ENCODE measurements around the gene BMPR2. TPM values are rescaled to one million over a fixed set of nuclear protein-coding genes. Genes with fewer than 3 reads are reported as not detected.

Gene BMPR2
- total RNA-seq, 1 experiment from 2014 or later, result 27.4 TPM

GRCh38 chr2:202444000-202444399 is 67.9 kb downstream of the BMPR2 start:
- no TSS peak for BruUV-seq (replicated peaks)
- intact Hi-C loops (cut with micrococcal nuclease), result no loop called here
- Mint-ChIP-seq H3K4me3 (ENCODE audit: unreplicated experiment) (no peak overlapping the region), H3K36me3 (ENCODE audit: insufficient read depth, unreplicated experiment) (no peaks in the 10 kb centered on the region), H3K27ac (ENCODE audit: low read depth, unreplicated experiment) (no peak overlapping the region), H3K27me3 (ENCODE audit: insufficient read depth, unreplicated experiment) (no peaks in the 10 kb centered on the region), H3K9me3 (ENCODE audit: unreplicated experiment) (peaks cover 7% of the 10 kb centered on the region), H3K4me1 (ENCODE audit: insufficient read depth, unreplicated experiment) (peaks cover 6% of the 10 kb centered on the region)
- POLR2A ChIA-PET, result no interaction called here
- TF ChIP-seq CTCF (IDR thresholded peaks at IDR 0.05; ENCODE audit: unreplicated experiment), result no peak
- CTCF ChIA-PET, result interaction anchor here (0.7 kb wide), 1 partner anchor 1018 kb away, joined by 3 read pairs; no protein-coding TSS in a partner anchor
- no peak for DNase-seq (ENCODE audit: unreplicated experiment)

GRCh38 chr2:202449344-202449743 is 73.2 kb downstream of the BMPR2 start:
- no peak for DNase-seq (ENCODE audit: unreplicated experiment)
- TF ChIP-seq CTCF (IDR thresholded peaks at IDR 0.05; ENCODE audit: unreplicated experiment), result no peak
- Mint-ChIP-seq H3K4me1 (ENCODE audit: insufficient read depth, unreplicated experiment) (no peaks in the 10 kb centered on the region), H3K36me3 (ENCODE audit: insufficient read depth, unreplicated experiment) (no peaks in the 10 kb centered on the region), H3K27ac (ENCODE audit: low read depth, unreplicated experiment) (no peak overlapping the region), H3K4me3 (ENCODE audit: unreplicated experiment) (no peak overlapping the region), H3K9me3 (ENCODE audit: unreplicated experiment) (peaks cover 13% of the 10 kb centered on the region), H3K27me3 (ENCODE audit: insufficient read depth, unreplicated experiment) (no peaks in the 10 kb centered on the region)
- intact Hi-C loops (cut with micrococcal nuclease), result no loop called here
- BruUV-seq (replicated peaks), result no TSS peak
- ChIA-PET POLR2A (interaction anchor here (0.6 to 1.0 kb wide), 2 partner anchors 10 to 19 kb away, joined by 3 to 9 read pairs; no protein-coding TSS in a partner anchor), CTCF (interaction anchor here (1.0 kb wide), 1 partner anchor 45 kb away, joined by 3 read pairs; no protein-coding TSS in a partner anchor)

GRCh38 chr2:202450785-202451184 is 74.7 kb downstream of the BMPR2 start:
- Mint-ChIP-seq H3K27me3 (ENCODE audit: insufficient read depth, unreplicated experiment) (no peaks in the 10 kb centered on the region), H3K4me3 (ENCODE audit: unreplicated experiment) (no peak overlapping the region), H3K9me3 (ENCODE audit: unreplicated experiment) (peaks cover 13% of the 10 kb centered on the region), H3K36me3 (ENCODE audit: insufficient read depth, unreplicated experiment) (no peaks in the 10 kb centered on the region), H3K27ac (ENCODE audit: low read depth, unreplicated experiment) (no peak overlapping the region), H3K4me1 (ENCODE audit: insufficient read depth, unreplicated experiment) (no peaks in the 10 kb centered on the region)
- no TSS peak for BruUV-seq (replicated peaks)
- intact Hi-C loops (cut with micrococcal nuclease), result no loop called here
- ChIA-PET POLR2A (no interaction called here), CTCF (no interaction called here)
- no peak for DNase-seq (ENCODE audit: unreplicated experiment)
- TF ChIP-seq CTCF (IDR thresholded peaks at IDR 0.05; ENCODE audit: unreplicated experiment), result no peak

GRCh38 chr2:202452744-202453143 is 76.6 kb downstream of the BMPR2 start:
- no peak for TF ChIP-seq CTCF (IDR thresholded peaks at IDR 0.05; ENCODE audit: unreplicated experiment)
- Mint-ChIP-seq H3K9me3 (ENCODE audit: unreplicated experiment) (peaks cover 13% of the 10 kb centered on the region), H3K27ac (ENCODE audit: low read depth, unreplicated experiment) (no peak overlapping the region), H3K36me3 (ENCODE audit: insufficient read depth, unreplicated experiment) (peaks cover 9% of the 10 kb centered on the region), H3K27me3 (ENCODE audit: insufficient read depth, unreplicated experiment) (no peaks in the 10 kb centered on the region), H3K4me1 (ENCODE audit: insufficient read depth, unreplicated experiment) (no peaks in the 10 kb centered on the region), H3K4me3 (ENCODE audit: unreplicated experiment) (no peak overlapping the region)
- CTCF ChIA-PET, result interaction anchor here (0.7 kb wide), 1 partner anchor 26 kb away, joined by 4 read pairs; no protein-coding TSS in a partner anchor
- BruUV-seq (replicated peaks), result no TSS peak
- intact Hi-C loops (cut with micrococcal nuclease), result no loop called here
- DNase-seq (ENCODE audit: unreplicated experiment), result no peak
- POLR2A ChIA-PET, result interaction anchor here (0.5 kb wide), 1 partner anchor 14 kb away, joined by 3 read pairs; no protein-coding TSS in a partner anchor
